COLO829 (cell line): ENCODE data around the gene MIGA1.
"Not testable (repeated sequence)": the region's sequence is repeated elsewhere in the genome, so short reads cannot be mapped to it uniquely, and the experiment has no call there.

ENCODE experiments used
- DNase-seq: peaks from one replicate; pipeline ENCODE4 v3.0.0; 2012; ENCODE audit warnings: low spot score

The MIGA1 gene

GRCh38 chr1:77797991-77798390 lies 18.5 kb downstream of the MIGA1 start:
- no peak for DNase-seq

- DNase-seq = no peak
These were observed 22.6 kb downstream of the MIGA1 start for GRCh38 chr1:77802026-77802425.

GRCh38 chr1:77803371-77803770 lies 23.9 kb downstream of the MIGA1 start:
- no peak for DNase-seq

- DNase-seq = not testable (repeated sequence)
These were observed 30.5 kb downstream of the MIGA1 start for GRCh38 chr1:77809787-77810462.

GRCh38 chr1:77811589-77811988 lies 32.1 kb downstream of the MIGA1 start:
- not testable (repeated sequence) for DNase-seq

GRCh38 chr1:77817368-77818209 lies 38.1 kb downstream of the MIGA1 start:
- DNase-seq = no peak

- no peak for DNase-seq
These were observed 40.7 kb downstream of the MIGA1 start for GRCh38 chr1:77820121-77820520.

- DNase-seq = no peak
These were observed 44.6 kb downstream of the MIGA1 start for GRCh38 chr1:77824079-77824478.

GRCh38 chr1:77824694-77825093 lies 45.2 kb downstream of the MIGA1 start:
- DNase-seq = peak; percentile 53

GRCh38 chr1:77825131-77825709 lies 45.8 kb downstream of the MIGA1 start:
- no peak for DNase-seq

- not testable (repeated sequence) for DNase-seq
These were observed 47.4 kb downstream of the MIGA1 start for GRCh38 chr1:77826851-77827250.

GRCh38 chr1:77828098-77828497 lies 48.6 kb downstream of the MIGA1 start:
- DNase-seq = no peak

- DNase-seq = no peak
These were observed 50.4 kb downstream of the MIGA1 start for GRCh38 chr1:77829851-77830250.

GRCh38 chr1:77830946-77831345 lies 51.5 kb downstream of the MIGA1 start:
- DNase-seq = no peak

GRCh38 chr1:77831566-77831965 lies 52.1 kb downstream of the MIGA1 start:
- DNase-seq = no peak

GRCh38 chr1:77831976-77832711 lies 52.7 kb downstream of the MIGA1 start:
- peak; percentile 13 for DNase-seq

- peak; percentile 51 for DNase-seq
These were observed 53.5 kb downstream of the MIGA1 start for GRCh38 chr1:77832901-77833300.

GRCh38 chr1:77833521-77834100 lies 54.2 kb downstream of the MIGA1 start:
- DNase-seq = no peak

GRCh38 chr1:77834771-77835334 lies 55.4 kb downstream of the MIGA1 start:
- no peak for DNase-seq

GRCh38 chr1:77841574-77841973 lies 62.1 kb downstream of the MIGA1 start:
- DNase-seq = no peak

GRCh38 chr1:77845951-77846350 lies 66.5 kb downstream of the MIGA1 start:
- no peak for DNase-seq

GRCh38 chr1:77846966-77847365 lies 67.5 kb downstream of the MIGA1 start:
- no peak for DNase-seq
